Osteoblast (primary cell): ENCODE measurements around the gene NHSL2. TPM values are rescaled to one million over a fixed set of nuclear protein-coding genes. Genes with fewer than 3 reads are reported as not detected.

Experiments used
- DNase-seq: peaks from one replicate; pipeline ENCODE4 v3.0.0; 2011; ENCODE audit warnings: low spot score, mixed read lengths; ENCODE audit not compliant: insufficient read length; ENCODE audit errors: missing footprints
- H2AFZ ChIP-seq: 2 replicates; pipeline ENCODE4 v1.6.0; 2011; ENCODE audit warnings: mild to moderate bottlenecking, low read length
- H3K27ac ChIP-seq: 2 replicates; pipeline ENCODE4 v1.5.1; 2011; ENCODE audit warnings: mild to moderate bottlenecking, low read depth, low read length, moderate library complexity
- H3K27me3 ChIP-seq: 2 replicates; pipeline ENCODE4 v1.6.0; 2012; ENCODE audit warnings: mild to moderate bottlenecking, control low read depth, inconsistent platforms, low read length, moderate library complexity; ENCODE audit not compliant: insufficient read depth
- H3K36me3 ChIP-seq: 2 replicates; pipeline ENCODE4 v1.5.1; 2011; ENCODE audit warnings: mild to moderate bottlenecking, low read length, control low read depth, moderate library complexity; ENCODE audit not compliant: insufficient read depth
- H3K4me1 ChIP-seq: 2 replicates; pipeline ENCODE4 v1.5.1; 2011; ENCODE audit warnings: mild to moderate bottlenecking, low read length, control low read depth, moderate library complexity; ENCODE audit not compliant: insufficient read depth
- H3K4me2 ChIP-seq: 2 replicates; pipeline ENCODE4 v1.6.0; 2011; ENCODE audit warnings: mild to moderate bottlenecking, low read length; ENCODE audit not compliant: insufficient read depth
- H3K4me3 ChIP-seq: fragments of 200-600 bp; sonication (generic); 3 replicates; pipeline ENCODE4 v1.5.1; 2012; ENCODE audit warnings: mild to moderate bottlenecking, low read length, inconsistent platforms; ENCODE audit not compliant: insufficient read depth
- H3K79me2 ChIP-seq: 2 replicates; pipeline ENCODE4 v1.6.0; 2012; ENCODE audit warnings: mild to moderate bottlenecking, low read length, control low read depth, inconsistent platforms; ENCODE audit not compliant: insufficient read depth
- H3K9me3 ChIP-seq: 2 replicates; pipeline ENCODE4 v1.5.1; 2011; ENCODE audit warnings: low read depth, low read length, control low read depth
- H4K20me1 ChIP-seq: 2 replicates; pipeline ENCODE4 v1.6.0; 2012; ENCODE audit warnings: mild to moderate bottlenecking, low read length, control low read depth; ENCODE audit not compliant: insufficient read depth
- CTCF ChIP-seq: IDR thresholded peaks from 2 replicates; pipeline ENCODE4 v1.5.1; 2011; ENCODE audit warnings: mild to moderate bottlenecking, low read depth, low read length, moderate library complexity; ENCODE audit errors: extremely low read depth
- total RNA-seq: library from RNA; depleted of rRNA; stranded (reverse); fragments of >200 nt; gene quantifications from 2 replicates; pipeline ENCODE4 v1.2.3, GENCODE V29; 2012

NHSL2 gene
- total RNA-seq, 1 donor, result 1.1 TPM

GRCh38 chrX:72100824-72101351, 190.2 kb downstream of the NHSL2 start:
- peaks cover 7% of the 10 kb centered on the region for H4K20me1 ChIP-seq
- no peak for TF ChIP-seq CTCF
- no peaks in the 10 kb centered on the region for H3K36me3 ChIP-seq
- H2AFZ ChIP-seq, result no peak overlapping the region
- no peaks in the 10 kb centered on the region for H3K4me1 ChIP-seq
- H3K4me3 ChIP-seq, result no peak overlapping the region
- H3K4me2 ChIP-seq, result no peak overlapping the region
- no peaks in the 10 kb centered on the region for H3K79me2 ChIP-seq
- no peaks in the 10 kb centered on the region for H3K9me3 ChIP-seq
- peaks cover 54% of the 10 kb centered on the region for H3K27me3 ChIP-seq
- no peak overlapping the region for H3K27ac ChIP-seq
- no peak for DNase-seq

DNA sequence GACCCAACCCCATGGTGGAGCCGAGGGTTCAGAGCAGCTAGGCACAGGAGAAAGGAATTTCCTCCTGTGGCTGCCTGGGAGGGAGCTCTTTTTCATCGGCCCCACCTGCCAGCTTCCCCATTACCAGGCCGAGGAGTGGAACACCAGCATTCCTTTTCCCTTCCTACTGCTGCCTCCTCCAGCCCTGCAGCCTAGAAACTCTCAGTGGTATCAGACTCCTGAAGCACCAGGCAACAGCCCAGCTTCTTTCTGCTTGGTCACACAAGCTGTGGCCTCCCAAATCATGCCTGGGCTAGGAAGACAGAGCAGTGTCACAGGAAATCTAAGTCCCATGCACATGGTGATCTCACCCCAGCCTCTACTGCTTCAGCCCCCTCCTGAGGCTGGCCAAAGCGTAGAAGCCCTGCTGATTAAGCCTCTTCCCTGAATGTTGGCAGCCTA, 191.0 kb downstream of the NHSL2 start:
- Histone ChIP-seq H3K27me3 (peaks cover 47% of the 10 kb centered on the region), H2AFZ (no peak overlapping the region), H3K27ac (no peak overlapping the region), H3K79me2 (no peaks in the 10 kb centered on the region), H4K20me1 (peaks cover 5% of the 10 kb centered on the region), H3K36me3 (no peaks in the 10 kb centered on the region), H3K4me2 (no peak overlapping the region), H3K4me3 (no peak overlapping the region), H3K9me3 (no peaks in the 10 kb centered on the region), H3K4me1 (no peaks in the 10 kb centered on the region)
- no peak for TF ChIP-seq CTCF
- DNase-seq, result no peak

GRCh38 chrX:72102126-72102525, 191.5 kb downstream of the NHSL2 start:
- H3K79me2 ChIP-seq, result no peaks in the 10 kb centered on the region
- H3K27me3 ChIP-seq, result peaks cover 45% of the 10 kb centered on the region
- H2AFZ ChIP-seq, result no peak overlapping the region
- H3K27ac ChIP-seq, result no peak overlapping the region
- H3K4me1 ChIP-seq, result no peaks in the 10 kb centered on the region
- TF ChIP-seq CTCF, result no peak
- no peak for DNase-seq
- no peaks in the 10 kb centered on the region for H3K36me3 ChIP-seq
- H3K4me3 ChIP-seq, result no peak overlapping the region
- H3K4me2 ChIP-seq, result no peak overlapping the region
- peaks cover 5% of the 10 kb centered on the region for H4K20me1 ChIP-seq
- no peaks in the 10 kb centered on the region for H3K9me3 ChIP-seq

DNA sequence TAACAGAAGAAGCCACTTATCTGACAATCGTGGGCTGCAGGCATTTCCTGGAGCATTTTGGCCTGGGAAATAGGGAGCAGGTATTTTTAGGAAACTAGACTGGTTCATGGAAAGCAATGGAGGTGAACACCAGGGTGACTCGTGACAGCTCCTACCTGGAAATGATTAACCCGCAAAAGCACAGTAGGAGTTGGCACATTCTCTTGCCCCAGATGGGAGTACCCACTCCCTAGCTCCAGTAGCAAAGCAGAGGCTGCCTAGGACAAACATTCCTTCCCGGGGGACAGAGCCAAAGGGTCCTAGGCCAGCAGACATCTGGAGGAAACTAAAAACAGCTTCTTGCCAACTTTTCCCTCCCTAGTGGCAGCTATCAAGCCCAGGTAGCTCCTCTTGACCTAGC, 192.1 kb downstream of the NHSL2 start:
- no peak for DNase-seq
- TF ChIP-seq CTCF, result no peak
- no peak overlapping the region for H2AFZ ChIP-seq
- H3K4me3 ChIP-seq, result no peak overlapping the region
- H3K79me2 ChIP-seq, result no peaks in the 10 kb centered on the region
- peaks cover 44% of the 10 kb centered on the region for H3K27me3 ChIP-seq
- no peaks in the 10 kb centered on the region for H3K36me3 ChIP-seq
- no peaks in the 10 kb centered on the region for H3K4me1 ChIP-seq
- H3K27ac ChIP-seq, result no peak overlapping the region
- peaks cover 5% of the 10 kb centered on the region for H4K20me1 ChIP-seq
- H3K4me2 ChIP-seq, result no peak overlapping the region
- no peaks in the 10 kb centered on the region for H3K9me3 ChIP-seq
